Measurements from ENCODE around the gene PARD6B.
"Not testable (repeated sequence)": the region's sequence is repeated elsewhere in the genome, so short reads cannot be mapped to it uniquely, and the experiment has no call there.

The PARD6B gene

GRCh38 chr20:50746138-50746940 lies 15.0 kb downstream of the PARD6B start:
- no peak for DNase-seq (ENCODE audit: low read depth in 2 of 2)

GRCh38 chr20:50747275-50747674 lies 15.9 kb downstream of the PARD6B start:
- DNase-seq (ENCODE audit: low read depth in 2 of 2): no peak

GRCh38 chr20:50750145-50750671 lies 18.8 kb downstream of the PARD6B start:
- no peak for DNase-seq (ENCODE audit: low read depth in 2 of 2)

DNA sequence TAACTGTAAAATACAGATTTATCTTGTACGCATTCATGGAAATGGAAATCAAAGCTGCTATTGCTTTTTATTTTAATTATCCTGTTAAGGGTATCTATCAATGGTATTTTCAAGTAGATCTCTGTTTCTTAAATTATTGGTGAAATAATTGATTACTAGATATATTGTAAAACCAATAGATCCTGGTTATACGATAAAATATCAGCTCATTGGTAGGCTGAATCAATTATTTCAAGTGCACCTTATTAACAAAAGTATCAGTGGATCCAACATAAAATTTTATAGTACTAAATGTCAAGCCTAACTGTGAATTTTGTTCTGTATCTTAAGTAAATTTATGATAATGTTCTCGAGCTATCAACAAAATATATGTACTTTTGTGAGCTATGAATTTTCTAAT lies 21.8 kb downstream of the PARD6B start:
- no peak for DNase-seq (ENCODE audit: low read depth in 2 of 2)

DNA sequence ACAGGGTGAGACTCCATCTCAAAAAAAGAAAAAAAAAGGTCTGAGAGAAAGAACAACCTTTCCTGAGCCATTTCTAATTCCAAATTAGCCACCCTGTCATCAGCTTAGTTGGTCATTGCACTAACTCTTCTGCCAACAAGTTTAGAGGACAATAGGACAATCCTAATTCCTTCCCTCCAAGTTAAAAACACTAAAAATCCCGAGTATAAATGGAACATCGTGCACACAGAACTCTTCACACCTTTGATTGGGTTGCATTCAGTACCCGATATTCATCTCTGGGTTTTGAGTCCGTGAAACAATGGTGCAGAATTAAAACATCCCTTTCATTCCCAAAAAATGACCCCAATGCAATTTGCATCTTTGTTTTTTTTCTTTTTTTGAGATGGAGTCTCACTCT lies 23.0 kb downstream of the PARD6B start:
- no peak for DNase-seq (ENCODE audit: low read depth in 2 of 2)

DNA sequence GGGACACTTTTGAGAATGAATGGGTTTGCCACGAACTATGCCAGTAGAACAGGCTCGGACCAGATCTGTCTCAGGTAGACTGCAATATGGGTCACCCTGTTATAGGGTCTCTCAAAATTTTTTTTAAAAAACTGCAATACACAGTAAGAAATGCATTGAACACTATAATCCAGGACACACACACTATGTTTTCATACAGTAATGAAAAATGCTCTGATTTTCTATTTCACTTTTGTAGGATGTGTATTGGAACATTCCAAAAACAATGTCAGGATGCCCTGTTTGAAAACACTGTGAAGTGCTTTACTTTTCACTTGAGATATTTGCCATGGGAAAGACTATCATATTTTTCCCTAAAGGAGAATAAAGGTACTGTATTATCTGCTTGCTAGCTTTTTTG lies 25.1 kb downstream of the PARD6B start:
- DNase-seq (ENCODE audit: low read depth in 2 of 2): no peak

GRCh38 chr20:50758469-50758868 lies 27.1 kb downstream of the PARD6B start:
- DNase-seq (ENCODE audit: low read depth in 2 of 2): no peak

DNA sequence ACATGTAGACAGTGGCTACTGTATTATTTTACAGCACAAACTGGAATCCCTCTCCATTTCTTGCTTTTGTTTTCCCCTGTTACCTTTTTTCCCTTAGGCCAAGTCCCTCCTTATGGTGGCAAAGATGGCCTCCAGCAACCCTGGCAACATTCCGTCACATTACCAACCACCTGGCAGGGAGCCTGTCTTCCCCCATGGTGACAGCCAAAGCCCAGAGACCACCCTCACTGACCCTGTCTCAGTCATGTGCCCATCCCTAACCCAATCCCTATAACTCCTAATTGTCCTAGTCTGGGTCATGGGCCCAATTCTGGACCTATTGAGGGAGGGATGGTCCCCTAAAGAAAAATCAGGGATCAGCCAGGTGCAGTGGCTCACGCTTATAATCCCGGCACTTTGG lies 27.6 kb downstream of the PARD6B start:
- no peak for DNase-seq (ENCODE audit: low read depth in 2 of 2)

DNA sequence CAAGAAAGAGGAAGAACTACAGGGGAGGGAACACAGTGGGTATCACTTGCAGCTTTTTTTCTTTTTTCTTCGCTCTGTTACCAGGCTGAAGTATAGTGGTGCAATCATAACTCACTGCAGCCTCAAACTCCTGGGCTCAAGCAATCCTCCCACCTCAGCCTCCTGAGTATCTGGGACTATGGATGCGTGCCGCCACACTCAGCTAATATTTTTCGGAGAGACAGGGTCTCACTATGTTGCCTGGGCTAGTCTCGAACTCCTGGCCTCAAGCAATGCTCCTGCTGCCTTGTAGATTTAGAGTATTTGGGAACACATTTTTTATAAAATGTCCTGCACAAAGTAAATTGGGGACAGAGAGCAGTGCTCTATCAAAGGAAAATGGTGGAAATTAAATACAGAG lies 28.3 kb downstream of the PARD6B start:
- no peak for DNase-seq (ENCODE audit: low read depth in 2 of 2)

DNA sequence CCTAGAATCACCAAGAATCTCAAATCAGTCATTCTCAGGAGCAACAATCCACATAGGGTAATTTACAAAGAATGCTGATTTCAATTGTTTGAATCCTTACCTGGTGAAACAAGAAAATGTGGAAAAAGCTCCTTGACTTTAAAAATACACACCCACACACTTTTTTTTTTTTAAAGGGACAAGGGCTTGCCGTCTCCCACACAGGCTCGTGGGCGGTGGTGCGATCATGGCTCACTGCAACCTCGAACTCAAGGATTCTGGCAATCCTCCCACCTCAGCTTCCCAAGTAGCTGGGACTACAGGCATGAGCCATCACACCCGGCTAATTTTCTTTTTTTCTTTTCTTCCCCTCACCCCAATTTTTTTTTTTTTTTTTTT lies 30.7 kb downstream of the PARD6B start:
- DNase-seq (ENCODE audit: low read depth in 2 of 2): no peak

GRCh38 chr20:50762435-50763220 lies 31.2 kb downstream of the PARD6B start:
- no peak for DNase-seq (ENCODE audit: low read depth in 2 of 2)

DNA sequence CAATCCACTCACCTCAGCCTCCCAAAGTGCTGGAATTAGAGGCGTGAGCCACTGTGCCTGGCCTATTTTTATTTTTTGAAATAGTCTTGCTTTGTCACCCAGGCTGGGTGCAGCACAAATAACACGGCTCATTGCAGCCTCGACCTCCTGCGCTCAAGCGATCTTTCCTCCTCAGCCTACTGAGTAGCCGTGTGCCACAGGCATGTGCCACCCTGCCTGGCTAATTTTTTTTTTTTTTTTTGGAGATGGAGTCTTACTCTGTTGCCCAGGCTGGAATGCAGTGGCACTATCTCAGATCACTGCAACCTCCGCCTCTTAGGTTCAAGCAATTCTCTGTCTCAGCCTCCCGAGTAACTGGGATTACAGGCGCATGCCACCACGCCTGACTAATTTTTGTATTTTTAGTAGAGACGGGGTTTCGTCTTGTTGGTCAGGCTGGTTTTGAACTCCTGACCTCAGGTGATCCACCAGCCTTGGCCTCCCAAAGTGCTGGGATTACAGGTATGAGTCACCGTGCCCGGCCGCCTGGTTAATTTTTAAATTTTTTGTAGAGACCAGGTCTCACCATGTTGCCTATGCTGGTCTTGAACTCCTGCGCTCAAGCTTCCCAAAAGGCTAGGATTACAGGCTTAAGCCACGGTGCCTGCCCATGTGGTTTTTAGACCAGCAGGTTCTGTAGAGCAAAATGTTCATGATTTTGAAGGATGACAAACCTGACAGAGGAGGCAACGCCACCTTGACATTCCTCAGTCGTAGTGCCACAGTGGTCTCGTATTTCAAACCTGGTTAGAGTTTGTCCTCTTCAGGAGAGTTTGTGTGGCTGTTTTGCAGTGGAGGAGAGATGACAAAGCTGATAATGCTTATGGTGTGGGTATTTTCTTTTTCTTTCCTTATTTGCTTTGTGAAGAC lies 32.4 kb downstream of the PARD6B start:
- DNase-seq (ENCODE audit: low read depth in 2 of 2): not testable (repeated sequence)

GRCh38 chr20:50765251-50765650 lies 33.9 kb downstream of the PARD6B start:
- not testable (repeated sequence) for DNase-seq (ENCODE audit: low read depth in 2 of 2)

DNA sequence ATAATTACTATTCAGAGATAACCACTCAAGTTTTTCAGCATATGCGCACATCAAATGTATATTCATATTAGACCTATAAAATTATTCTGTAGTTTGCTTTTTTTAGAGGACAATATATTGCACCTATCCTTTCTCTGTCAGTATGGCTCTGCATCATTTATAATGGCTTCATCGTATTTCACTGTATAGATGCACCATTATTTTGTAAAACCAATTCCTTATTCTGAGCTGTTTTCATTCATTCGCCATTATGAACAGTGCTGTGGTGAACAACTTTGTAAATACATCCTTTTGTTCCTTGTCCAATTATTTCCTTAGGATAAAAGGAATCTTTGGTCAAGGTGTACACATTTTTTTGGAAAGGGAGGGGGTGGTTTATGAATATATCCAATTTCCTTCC lies 34.3 kb downstream of the PARD6B start:
- DNase-seq (ENCODE audit: low read depth in 2 of 2): no peak

GRCh38 chr20:50766955-50767809 lies 35.8 kb downstream of the PARD6B start:
- not testable (repeated sequence) for DNase-seq (ENCODE audit: low read depth in 2 of 2)

- not testable (repeated sequence) for DNase-seq (ENCODE audit: low read depth in 2 of 2)
Observed at GRCh38 chr20:50768991-50769390, 37.6 kb downstream of the PARD6B start.

DNA sequence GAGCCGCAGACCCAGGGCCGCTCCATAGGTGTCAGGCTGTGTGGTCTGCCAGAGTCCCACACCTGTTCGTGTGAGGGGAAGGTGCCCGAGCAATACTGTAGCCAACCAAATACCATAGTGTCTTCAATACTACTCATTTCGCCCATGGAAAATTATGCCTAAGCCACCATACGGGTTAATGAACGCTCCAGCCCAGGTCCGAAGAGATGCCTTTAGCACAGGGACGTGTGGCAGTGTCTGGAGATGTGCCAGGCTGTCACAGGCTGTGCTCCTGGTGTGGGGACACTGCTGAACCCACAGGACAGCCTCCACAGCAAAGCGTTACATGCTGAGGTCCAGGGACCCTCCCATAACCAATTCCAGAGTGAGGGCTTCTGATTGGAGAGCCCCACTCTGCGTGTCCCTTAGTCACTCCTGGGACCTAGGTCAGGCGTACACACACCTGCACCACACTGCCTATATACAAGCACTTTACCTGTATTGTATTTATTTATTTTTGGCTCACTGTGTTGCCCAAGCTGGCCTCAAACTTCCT lies 38.2 kb downstream of the PARD6B start:
- not testable (repeated sequence) for DNase-seq (ENCODE audit: low read depth in 2 of 2)

DNA sequence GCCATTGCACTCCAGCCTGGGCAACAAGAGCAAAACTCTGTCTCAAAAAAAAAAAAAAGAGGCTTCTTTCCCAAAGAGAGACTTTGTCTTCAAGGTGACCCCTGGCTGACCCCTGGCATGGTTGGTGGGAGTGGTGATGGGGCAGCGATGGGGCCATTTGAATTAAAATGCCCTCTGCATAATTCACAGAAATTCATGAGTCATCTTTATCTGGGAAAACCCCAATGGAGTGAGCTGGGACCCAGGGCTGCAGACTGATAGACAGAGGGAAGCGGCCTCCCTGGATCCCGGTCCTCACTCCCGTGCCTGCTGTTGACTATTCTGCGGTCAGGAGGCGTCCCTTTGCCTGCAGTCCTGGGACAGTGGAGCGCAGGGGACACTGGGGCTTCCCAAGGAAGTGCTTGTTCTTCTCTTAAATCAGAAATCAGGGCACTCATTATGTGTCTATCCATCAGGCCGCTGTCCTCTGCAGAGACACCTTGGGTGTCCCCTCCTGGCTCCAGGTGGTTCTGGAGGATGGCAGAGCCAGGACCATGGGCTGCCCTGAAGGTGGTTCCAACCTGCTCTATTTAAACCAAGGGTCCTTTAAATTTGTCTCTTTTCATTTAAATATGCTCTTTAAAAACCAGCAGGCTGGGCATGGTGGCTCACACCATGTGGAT lies 40.2 kb downstream of the PARD6B start:
- DNase-seq (ENCODE audit: low read depth in 2 of 2): not testable (repeated sequence)

- no peak for DNase-seq (ENCODE audit: low read depth in 2 of 2)
Observed at GRCh38 chr20:50772420-50773185, 41.2 kb downstream of the PARD6B start.
